Loucy (cell line): Measurements from ENCODE around the gene UFD1.

Source experiments
- H2AFZ ChIP-seq: fragments of 200-600 bp; sonication (generic); 2 replicates; pipeline ENCODE4 v1.6.0; 2016; ENCODE audit warnings: antibody characterized with exemption, mild to moderate bottlenecking, low read length, moderate library complexity
- H3F3A ChIP-seq: fragments of 200-600 bp; 2 replicates; pipeline ENCODE4 v1.6.0; 2016; ENCODE audit warnings: antibody characterized with exemption, low read depth, mild to moderate bottlenecking
- H3K27me3 ChIP-seq: fragments of 200-600 bp; sonication (generic); 2 replicates; pipeline ENCODE4 v1.6.1; 2014; ENCODE audit warnings: low read length, mild to moderate bottlenecking; ENCODE audit not compliant: insufficient read depth, poor library complexity, severe bottlenecking
- H3K36me3 ChIP-seq: fragments of 200-600 bp; sonication (generic); 2 replicates; pipeline ENCODE4 v1.6.1; 2016; ENCODE audit warnings: low read length; ENCODE audit not compliant: insufficient read depth
- H3K4me1 ChIP-seq: fragments of 200-600 bp; sonication (generic); 2 replicates; pipeline ENCODE4 v1.5.1; 2014; ENCODE audit warnings: low read length, mild to moderate bottlenecking; ENCODE audit not compliant: insufficient read depth, poor library complexity, severe bottlenecking
- H3K4me2 ChIP-seq: fragments of 200-600 bp; sonication (generic); 2 replicates; pipeline ENCODE4 v1.6.0; 2014; ENCODE audit warnings: antibody characterized with exemption, low read length, low read depth, mild to moderate bottlenecking; ENCODE audit not compliant: poor library complexity, severe bottlenecking
- H3K4me3 ChIP-seq: fragments of 200-600 bp; sonication (generic); 2 replicates; pipeline ENCODE4 v1.5.1; 2014; ENCODE audit warnings: low read length, mild to moderate bottlenecking, mixed read lengths; ENCODE audit not compliant: poor library complexity, severe bottlenecking
- H3K79me2 ChIP-seq: fragments of 200-600 bp; sonication (generic); 2 replicates; pipeline ENCODE4 v1.6.1; 2014; ENCODE audit warnings: low read length; ENCODE audit not compliant: insufficient read depth
- H3K9ac ChIP-seq: fragments of 200-600 bp; sonication (generic); 2 replicates; pipeline ENCODE4 v1.6.0; 2014; ENCODE audit warnings: mild to moderate bottlenecking, low read depth, low read length, moderate library complexity; ENCODE audit not compliant: poor library complexity, severe bottlenecking
- H3K9me2 ChIP-seq: fragments of 200-600 bp; sonication (generic); replicated peaks from 2 replicates; pipeline ENCODE4 v1.6.1; 2016; ENCODE audit warnings: low read depth, low read length, mixed read lengths
- H3K9me3 ChIP-seq: fragments of 200-600 bp; sonication (generic); 2 replicates; pipeline ENCODE4 v1.6.1; 2014; ENCODE audit warnings: mild to moderate bottlenecking, antibody characterized with exemption, low read length, low read depth; ENCODE audit not compliant: insufficient read depth
- H4K20me1 ChIP-seq: fragments of 200-600 bp; sonication (generic); 2 replicates; pipeline ENCODE4 v1.6.0; 2014; ENCODE audit warnings: antibody characterized with exemption, low read length, mild to moderate bottlenecking; ENCODE audit not compliant: insufficient read depth, poor library complexity, severe bottlenecking
- CTCF ChIP-seq: fragments of 200-600 bp; sonication (generic); conservative IDR thresholded peaks from 2 replicates; pipeline ENCODE4 v1.5.1; 2014; ENCODE audit warnings: mild to moderate bottlenecking, antibody characterized with exemption, low read length
- EZH2phosphoT487 ChIP-seq: fragments of 200-600 bp; IDR thresholded peaks from 2 replicates; pipeline ENCODE4 v1.6.1; 2018; ENCODE audit warnings: antibody characterized with exemption, mild to moderate bottlenecking, moderate library complexity, borderline replicate concordance

UFD1 gene

GRCh38 chr22:19510919-19511341 lies 31.9 kb upstream of the UFD1 start:
- H3K36me3 ChIP-seq = peaks cover 35% of the 10 kb centered on the region; the same call in 1 of the 2 replicates
- no peaks in the 10 kb centered on the region for H3F3A ChIP-seq
- no peak overlapping the region for H3K4me2 ChIP-seq
- no peaks in the 10 kb centered on the region for H3K27me3 ChIP-seq
- no peak overlapping the region for H2AFZ ChIP-seq
- H3K9me3 ChIP-seq = no peaks in the 10 kb centered on the region
- no peaks in the 10 kb centered on the region for H3K79me2 ChIP-seq
- H3K4me3 ChIP-seq = no peak overlapping the region
- no peaks in the 10 kb centered on the region for H4K20me1 ChIP-seq
- H3K4me1 ChIP-seq = peaks cover 27% of the 10 kb centered on the region
- H3K9ac ChIP-seq = no peak overlapping the region
- TF ChIP-seq EZH2phosphoT487 = no peak
- H3K9me2 ChIP-seq = no peaks in the 10 kb centered on the region

GRCh38 chr22:19509923-19510322 lies 30.9 kb upstream of the UFD1 start:
- H3K36me3 ChIP-seq = peaks cover 26% of the 10 kb centered on the region; the same call in 1 of the 2 replicates

GRCh38 chr22:19509191-19509590 lies 30.2 kb upstream of the UFD1 start:
- Histone ChIP-seq H3K4me3 (no peak overlapping the region), H3F3A (no peaks in the 10 kb centered on the region), H3K4me1 (peaks cover 34% of the 10 kb centered on the region), H3K36me3 (peaks cover 21% of the 10 kb centered on the region; the same call in 1 of the 2 replicates), H3K79me2 (no peaks in the 10 kb centered on the region), H3K27me3 (no peaks in the 10 kb centered on the region), H3K9ac (no peak overlapping the region), H3K9me2 (no peaks in the 10 kb centered on the region), H4K20me1 (no peaks in the 10 kb centered on the region), H3K4me2 (no peak overlapping the region), H3K9me3 (no peaks in the 10 kb centered on the region), H2AFZ (no peak overlapping the region)
- no peak for TF ChIP-seq EZH2phosphoT487
- TF ChIP-seq CTCF = no peak

More at GRCh38 chr22:19509923-19510322, 30.9 kb upstream of the UFD1 start:
- Histone ChIP-seq H3F3A (no peaks in the 10 kb centered on the region), H3K79me2 (no peaks in the 10 kb centered on the region), H4K20me1 (no peaks in the 10 kb centered on the region), H3K27me3 (no peaks in the 10 kb centered on the region), H2AFZ (no peak overlapping the region), H3K4me3 (no peak overlapping the region), H3K9me3 (no peaks in the 10 kb centered on the region), H3K9me2 (no peaks in the 10 kb centered on the region), H3K4me1 (peaks cover 35% of the 10 kb centered on the region), H3K4me2 (no peak overlapping the region), H3K9ac (no peak overlapping the region)
- TF ChIP-seq CTCF (no peak), EZH2phosphoT487 (no peak)

- no peaks in the 10 kb centered on the region for H3K9me2 ChIP-seq
- no peaks in the 10 kb centered on the region for H3F3A ChIP-seq
- no peaks in the 10 kb centered on the region for H3K27me3 ChIP-seq
- no peaks in the 10 kb centered on the region for H3K9me3 ChIP-seq
- no peak overlapping the region for H3K4me2 ChIP-seq
- no peaks in the 10 kb centered on the region for H4K20me1 ChIP-seq
- H3K4me1 ChIP-seq = peaks cover 42% of the 10 kb centered on the region
- H3K36me3 ChIP-seq = peaks cover 15% of the 10 kb centered on the region; the same call in 1 of the 2 replicates
- H2AFZ ChIP-seq = no peak overlapping the region
- no peaks in the 10 kb centered on the region for H3K79me2 ChIP-seq
- H3K9ac ChIP-seq = no peak overlapping the region
- no peak overlapping the region for H3K4me3 ChIP-seq
- TF ChIP-seq CTCF = no peak
- TF ChIP-seq EZH2phosphoT487 = no peak
Measured at GRCh38 chr22:19508024-19508776, 29.2 kb upstream of the UFD1 start.
